Measurements from ENCODE around the gene GREB1. TPM values are rescaled to one million over a fixed set of nuclear protein-coding genes. Genes with fewer than 3 reads are reported as not detected.

The GREB1 gene
- total RNA-seq, 1 donor from 2014 or later = 26.6 TPM

GRCh38 chr2:11680901-11681721 is 147.3 kb downstream of the GREB1 start:
- Mint-ChIP-seq H3K4me3 (no peak overlapping the region), H3K9me3 (no peaks in the 10 kb centered on the region), H3K4me1 (peaks cover 14% of the 10 kb centered on the region), H3K27ac (no peak overlapping the region), H3K36me3 (no peaks in the 10 kb centered on the region), H3K27me3 (ENCODE audit: low read depth) (peaks cover 76% of the 10 kb centered on the region)
- no peak for DNase-seq (ENCODE audit: low spot score in 2 of 2, unreplicated experiment in 2 of 2)
- no peak for TF ChIP-seq CTCF (IDR thresholded peaks at IDR 0.05; ENCODE audit: unreplicated experiment)

- DNase-seq (ENCODE audit: low spot score in 2 of 2, unreplicated experiment in 2 of 2) = peak in 1 of 2 experiments; percentile 77
- no peaks in the 10 kb centered on the region for H3K36me3 Mint-ChIP-seq
- peaks cover 13% of the 10 kb centered on the region for H3K4me1 Mint-ChIP-seq
- TF ChIP-seq CTCF (IDR thresholded peaks at IDR 0.05; ENCODE audit: unreplicated experiment) = peak; percentile 95
- no peak overlapping the region for H3K27ac Mint-ChIP-seq
- no peak overlapping the region for H3K4me3 Mint-ChIP-seq
- peaks cover 76% of the 10 kb centered on the region for H3K27me3 Mint-ChIP-seq (ENCODE audit: low read depth)
- H3K9me3 Mint-ChIP-seq = no peaks in the 10 kb centered on the region
Observed at GRCh38 chr2:11681722-11682589, 148.1 kb downstream of the GREB1 start.

- H3K36me3 Mint-ChIP-seq = no peaks in the 10 kb centered on the region
- H3K4me3 Mint-ChIP-seq = no peak overlapping the region
- peaks cover 76% of the 10 kb centered on the region for H3K27me3 Mint-ChIP-seq (ENCODE audit: low read depth)
- peaks cover 13% of the 10 kb centered on the region for H3K4me1 Mint-ChIP-seq
- no peak for DNase-seq (ENCODE audit: low spot score in 2 of 2, unreplicated experiment in 2 of 2)
- no peak for TF ChIP-seq CTCF (IDR thresholded peaks at IDR 0.05; ENCODE audit: unreplicated experiment)
- no peaks in the 10 kb centered on the region for H3K9me3 Mint-ChIP-seq
- no peak overlapping the region for H3K27ac Mint-ChIP-seq
Observed at GRCh38 chr2:11682590-11682915, 148.7 kb downstream of the GREB1 start.

- Mint-ChIP-seq H3K36me3 (no peaks in the 10 kb centered on the region), H3K4me1 (peaks cover 19% of the 10 kb centered on the region), H3K9me3 (no peaks in the 10 kb centered on the region), H3K4me3 (no peak overlapping the region), H3K27ac (no peak overlapping the region), H3K27me3 (ENCODE audit: low read depth) (peaks cover 74% of the 10 kb centered on the region)
- no peak for DNase-seq (ENCODE audit: low spot score in 2 of 2, unreplicated experiment in 2 of 2)
- TF ChIP-seq CTCF (IDR thresholded peaks at IDR 0.05; ENCODE audit: unreplicated experiment) = no peak
Observed at GRCh38 chr2:11683476-11683875, 149.6 kb downstream of the GREB1 start.

- no peaks in the 10 kb centered on the region for H3K9me3 Mint-ChIP-seq
Observed at GRCh38 chr2:11683966-11684365, 150.1 kb downstream of the GREB1 start.

More at GRCh38 chr2:11683966-11684365, 150.1 kb downstream of the GREB1 start:
- Mint-ChIP-seq H3K4me1 (peaks cover 24% of the 10 kb centered on the region), H3K4me3 (no peak overlapping the region), H3K27ac (no peak overlapping the region), H3K27me3 (ENCODE audit: low read depth) (peaks cover 71% of the 10 kb centered on the region), H3K36me3 (no peaks in the 10 kb centered on the region)
- DNase-seq (ENCODE audit: low spot score in 2 of 2, unreplicated experiment in 2 of 2) = no peak
- no peak for TF ChIP-seq CTCF (IDR thresholded peaks at IDR 0.05; ENCODE audit: unreplicated experiment)

Data from mesothelial cell of epicardium (in vitro differentiated cells).